22Rv1 (cell line): ENCODE results near the gene CEP131.

ENCODE experiments used
- H3K27ac ChIP-seq: fragments of 450-650 bp; 2 replicates; pipeline ENCODE4 v1.5.1; 2017
- ZFX ChIP-seq: fragments of 450-650 bp; IDR thresholded peaks from 2 replicates; pipeline ENCODE4 v1.6.1; 2017; ENCODE audit warnings: antibody characterized with exemption, borderline replicate concordance
- TF ChIP-seq, protein P1 (sequence below): fragments of 450-650 bp; IDR thresholded peaks from 2 replicates; pipeline ENCODE4 v1.5.1; 2017; ENCODE audit warnings: mild to moderate bottlenecking

Gene CEP131

DNA sequence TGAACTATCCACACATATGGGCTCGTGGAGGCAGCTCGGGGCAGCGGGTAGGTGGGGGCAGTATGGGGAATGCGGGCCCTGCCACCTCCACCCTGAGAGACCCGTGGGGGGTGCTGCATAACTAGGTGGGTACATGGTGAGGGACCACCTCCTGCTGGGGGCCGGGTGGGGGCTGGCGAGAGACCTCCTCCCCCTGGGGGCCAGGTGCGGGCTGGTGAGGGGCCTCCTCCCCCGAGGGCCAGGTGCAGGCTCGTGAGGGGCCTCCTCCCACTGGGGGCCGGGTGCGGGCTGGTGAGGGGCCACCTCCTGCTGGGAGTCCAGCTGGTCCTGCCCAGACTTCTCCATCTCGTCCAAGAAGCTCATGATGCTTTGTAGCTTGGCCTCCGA lies 25.4 kb downstream of the CEP131 start:
- no peak overlapping the region for H3K27ac ChIP-seq
- TF ChIP-seq, protein P1, sequence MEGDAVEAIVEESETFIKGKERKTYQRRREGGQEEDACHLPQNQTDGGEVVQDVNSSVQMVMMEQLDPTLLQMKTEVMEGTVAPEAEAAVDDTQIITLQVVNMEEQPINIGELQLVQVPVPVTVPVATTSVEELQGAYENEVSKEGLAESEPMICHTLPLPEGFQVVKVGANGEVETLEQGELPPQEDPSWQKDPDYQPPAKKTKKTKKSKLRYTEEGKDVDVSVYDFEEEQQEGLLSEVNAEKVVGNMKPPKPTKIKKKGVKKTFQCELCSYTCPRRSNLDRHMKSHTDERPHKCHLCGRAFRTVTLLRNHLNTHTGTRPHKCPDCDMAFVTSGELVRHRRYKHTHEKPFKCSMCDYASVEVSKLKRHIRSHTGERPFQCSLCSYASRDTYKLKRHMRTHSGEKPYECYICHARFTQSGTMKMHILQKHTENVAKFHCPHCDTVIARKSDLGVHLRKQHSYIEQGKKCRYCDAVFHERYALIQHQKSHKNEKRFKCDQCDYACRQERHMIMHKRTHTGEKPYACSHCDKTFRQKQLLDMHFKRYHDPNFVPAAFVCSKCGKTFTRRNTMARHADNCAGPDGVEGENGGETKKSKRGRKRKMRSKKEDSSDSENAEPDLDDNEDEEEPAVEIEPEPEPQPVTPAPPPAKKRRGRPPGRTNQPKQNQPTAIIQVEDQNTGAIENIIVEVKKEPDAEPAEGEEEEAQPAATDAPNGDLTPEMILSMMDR, result no peak
- TF ChIP-seq ZFX, result no peak

DNA sequence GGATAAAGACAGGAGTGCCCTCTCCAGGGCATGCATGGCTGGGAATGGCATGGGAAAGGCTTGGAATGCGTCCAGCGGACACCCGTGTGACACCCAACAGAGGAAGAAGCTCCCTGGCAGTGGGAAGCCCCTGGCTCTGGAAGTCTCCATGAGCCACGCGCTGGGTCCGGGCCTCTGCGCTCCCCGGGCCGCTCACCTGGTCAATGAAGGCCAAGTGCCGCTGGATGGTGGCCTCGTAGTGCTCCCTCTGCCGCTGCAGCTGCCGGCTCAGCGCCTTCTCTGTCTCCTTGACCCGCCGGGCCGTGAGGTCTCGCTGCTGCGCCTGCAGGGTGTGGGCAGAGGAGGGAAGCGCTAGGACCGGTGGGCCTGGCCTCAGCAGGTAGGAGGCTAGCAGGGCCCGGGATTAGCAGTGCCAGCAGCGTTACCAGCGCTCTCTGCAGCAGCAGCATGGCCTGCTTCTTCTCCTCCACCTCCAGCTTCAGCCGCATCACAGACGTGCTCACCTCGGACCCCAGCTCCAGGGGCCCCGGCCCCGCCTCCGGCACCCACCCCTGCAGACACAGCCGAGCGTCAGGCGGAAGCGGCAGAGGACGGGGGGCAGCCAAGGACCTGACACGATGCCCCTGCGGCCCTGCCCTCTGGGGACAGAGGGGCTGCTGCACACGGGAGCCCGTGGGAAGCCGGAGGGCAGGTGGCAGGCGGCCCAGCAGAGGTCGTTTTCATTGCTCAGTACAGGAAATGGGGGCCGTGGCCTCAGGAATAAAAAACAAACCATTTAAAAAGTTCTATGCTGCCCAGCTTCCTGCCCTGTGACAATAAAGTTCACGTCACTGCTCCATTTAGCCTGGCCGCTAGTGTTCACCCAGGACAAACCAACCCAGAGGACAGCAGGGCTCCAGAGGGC lies 26.0 kb downstream of the CEP131 start:
- H3K27ac ChIP-seq, result no peak overlapping the region
- TF ChIP-seq, protein P1, result no peak
- TF ChIP-seq ZFX, result no peak

DNA sequence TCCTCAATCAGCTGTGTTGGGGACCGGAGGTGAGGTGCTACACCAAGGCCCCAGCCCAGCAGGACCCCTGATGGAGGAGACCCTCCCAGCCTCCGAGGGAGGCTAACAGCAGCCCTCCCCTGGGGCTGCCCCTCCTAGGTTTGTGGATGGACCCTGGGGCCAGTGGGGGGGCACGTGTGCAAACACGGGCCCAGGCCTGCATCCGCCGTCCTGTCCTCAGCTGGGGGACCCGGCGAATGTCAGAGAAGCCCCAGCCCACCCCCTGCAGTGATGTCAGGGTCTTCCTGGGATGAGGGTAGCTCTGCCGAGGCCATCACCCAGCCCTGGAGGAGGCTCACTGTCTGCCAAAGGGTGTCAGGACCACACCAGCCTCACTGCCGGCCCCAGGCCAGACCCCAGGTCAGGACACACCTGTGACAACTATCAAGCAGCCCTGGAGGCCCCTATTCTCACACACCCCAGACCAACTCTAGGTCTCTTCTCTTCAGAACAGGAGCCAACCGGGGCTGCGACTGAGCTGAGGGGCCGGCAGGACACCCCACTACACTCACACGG lies 26.7 kb downstream of the CEP131 start:
- TF ChIP-seq ZFX, result no peak
- TF ChIP-seq, protein P1, result no peak
- H3K27ac ChIP-seq, result no peak overlapping the region

DNA sequence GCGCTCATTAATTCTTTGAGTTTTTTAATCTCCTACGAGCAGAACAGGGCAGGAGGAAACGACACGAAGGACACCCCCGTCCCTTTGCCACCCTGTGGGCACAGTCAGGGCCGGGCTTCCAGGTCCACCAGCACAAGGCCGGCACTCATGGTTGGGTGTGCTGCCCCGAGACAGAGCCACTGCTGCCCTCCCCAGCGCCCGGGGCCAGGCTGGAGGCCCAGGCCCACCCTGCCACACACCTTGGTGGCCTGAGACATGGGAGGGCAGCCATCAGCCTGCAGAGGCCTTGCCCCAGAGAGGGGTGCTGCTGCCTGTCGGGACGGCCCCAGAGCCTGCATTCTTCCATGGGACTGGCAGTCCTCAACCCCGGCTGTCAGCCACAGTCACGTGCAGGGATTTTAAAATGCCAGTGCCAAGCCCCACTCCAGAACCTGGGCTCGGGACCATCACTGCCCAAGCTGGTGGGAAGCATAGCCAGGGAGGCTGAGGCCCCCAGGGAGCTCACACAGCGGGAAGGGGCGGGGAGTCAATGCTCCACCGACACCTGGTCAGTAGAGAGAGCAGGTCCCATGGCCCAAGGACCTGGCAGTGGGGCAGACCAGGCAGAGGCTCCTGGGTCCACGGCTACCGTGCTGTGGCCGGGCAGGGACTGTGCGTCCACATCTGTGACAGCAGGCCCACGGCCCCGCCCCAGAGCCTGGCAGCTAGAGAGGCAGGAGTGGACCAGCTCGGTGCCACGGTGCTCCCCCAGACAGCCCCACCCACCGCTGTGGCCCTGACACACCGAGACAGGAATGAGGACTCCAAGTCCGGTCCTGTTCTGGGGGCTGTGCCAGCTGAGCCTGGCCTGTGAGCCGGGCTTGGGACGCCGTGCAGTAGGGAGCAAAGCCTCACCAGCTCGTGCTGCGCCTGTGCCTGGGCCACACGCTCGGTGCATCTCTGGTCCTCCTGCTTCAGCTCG lies 27.5 kb downstream of the CEP131 start:
- TF ChIP-seq, protein P1, result no peak
- no peak for TF ChIP-seq ZFX
- H3K27ac ChIP-seq, result no peak overlapping the region

DNA sequence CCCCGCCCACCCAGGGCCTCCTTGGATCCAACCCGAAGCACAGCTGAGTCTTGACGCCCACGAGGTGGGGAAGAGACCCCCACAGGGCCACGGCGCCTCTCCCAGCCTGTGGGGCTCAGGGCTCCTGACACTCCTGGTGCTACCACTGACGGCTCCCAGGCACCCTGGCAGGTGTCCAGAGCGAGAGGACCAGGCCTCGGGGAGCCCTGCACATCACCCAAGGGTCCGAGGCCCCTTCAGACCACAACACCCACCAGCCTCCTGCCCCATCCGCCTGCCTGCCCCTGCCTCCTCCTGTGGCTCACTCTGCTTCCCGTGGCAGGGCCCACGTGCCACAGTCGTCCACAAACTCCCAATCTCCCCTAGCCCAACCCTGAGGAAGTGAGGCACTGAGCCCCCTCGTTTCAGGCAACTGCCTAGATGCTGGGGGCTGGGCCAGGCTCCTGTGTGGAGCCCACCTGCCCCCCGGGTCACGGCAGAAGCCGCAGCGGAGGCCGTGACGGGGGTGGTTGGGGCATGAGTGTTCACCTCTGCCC lies 28.5 kb downstream of the CEP131 start:
- no peak overlapping the region for H3K27ac ChIP-seq
- no peak for TF ChIP-seq ZFX
- TF ChIP-seq, protein P1, result no peak

DNA sequence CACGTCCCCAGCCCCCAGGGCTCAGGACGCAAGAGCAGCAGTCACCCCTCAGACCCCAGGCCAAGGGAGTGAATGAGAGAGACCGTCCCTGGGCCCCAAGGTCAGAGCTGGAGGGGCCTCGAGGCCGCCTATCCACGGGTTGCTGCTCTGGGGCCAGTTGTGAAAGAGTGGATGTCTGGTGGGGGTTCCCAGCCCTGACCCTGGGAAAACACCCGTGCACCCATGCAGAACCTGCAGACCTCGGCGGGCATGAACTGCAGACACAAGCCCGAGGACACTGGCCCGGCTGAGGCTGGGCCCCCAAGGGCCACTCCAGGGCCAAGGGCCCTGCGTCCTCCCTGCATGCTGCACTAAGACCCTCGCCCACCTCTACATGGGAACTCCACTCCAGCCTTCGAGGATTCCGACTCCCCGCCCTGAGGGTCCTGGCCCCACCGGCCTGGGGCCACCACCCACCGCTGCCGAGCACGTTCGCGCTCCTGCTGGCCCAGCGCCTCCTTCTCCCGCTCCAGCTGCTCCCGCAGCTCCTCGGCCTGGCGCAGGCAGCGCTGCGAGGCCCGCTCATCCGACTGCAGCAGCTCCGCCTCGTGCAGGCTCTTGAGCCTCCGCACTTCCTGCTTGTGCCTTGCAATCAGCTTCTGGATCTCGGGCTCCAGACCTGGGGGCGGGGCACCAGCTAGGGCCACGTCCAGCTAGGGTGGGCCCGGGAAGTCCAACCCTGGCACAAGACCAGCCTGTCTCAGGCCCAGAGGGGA lies 29.1 kb downstream of the CEP131 start:
- H3K27ac ChIP-seq, result no peak overlapping the region
- TF ChIP-seq, protein P1, result no peak
- TF ChIP-seq ZFX, result no peak
